ENCODE data around the gene MCM3.

MCM3 gene

DNA sequence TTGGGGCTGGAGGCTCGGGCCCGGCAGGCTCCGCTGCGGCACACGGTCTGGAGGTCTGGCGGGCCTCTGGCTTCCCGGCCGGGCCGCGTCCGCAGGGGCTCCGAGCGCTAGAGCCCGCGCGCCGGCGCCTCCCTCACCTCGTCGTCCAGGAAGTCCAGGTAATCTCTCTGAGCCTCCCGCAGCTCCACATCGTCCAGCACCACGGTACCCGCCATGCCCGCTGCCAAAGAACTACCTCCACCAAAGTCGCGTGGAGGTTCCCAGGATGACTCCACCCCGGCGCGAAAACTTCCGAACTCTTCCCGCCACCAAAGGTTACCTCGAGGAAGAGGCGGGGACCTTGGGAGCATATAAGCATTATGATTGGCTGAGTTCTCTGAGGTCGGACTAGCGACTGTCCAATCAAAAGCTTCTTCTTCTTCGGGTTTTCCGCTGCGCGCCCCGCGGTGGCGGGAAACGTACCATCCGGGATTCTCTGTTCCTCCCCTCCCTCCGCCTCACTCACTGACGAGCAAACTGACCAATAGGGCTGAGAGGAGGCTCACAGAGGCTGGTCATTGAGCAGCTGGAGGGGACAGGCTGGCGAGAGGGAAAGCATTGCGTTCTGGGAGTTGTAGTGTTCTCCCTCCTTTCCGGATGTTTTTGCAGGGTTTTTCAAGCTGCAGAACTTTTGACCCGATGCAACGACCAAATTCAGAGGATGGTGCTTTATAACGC is at the start of gene MCM3:
TSS of gene MCM3 (minus strand) at position 283 of the 717 bp plus-strand sequence. CDS start at position 215, 68 bp downstream.
- DNase-seq = peak; percentile 99 to 100

DNA sequence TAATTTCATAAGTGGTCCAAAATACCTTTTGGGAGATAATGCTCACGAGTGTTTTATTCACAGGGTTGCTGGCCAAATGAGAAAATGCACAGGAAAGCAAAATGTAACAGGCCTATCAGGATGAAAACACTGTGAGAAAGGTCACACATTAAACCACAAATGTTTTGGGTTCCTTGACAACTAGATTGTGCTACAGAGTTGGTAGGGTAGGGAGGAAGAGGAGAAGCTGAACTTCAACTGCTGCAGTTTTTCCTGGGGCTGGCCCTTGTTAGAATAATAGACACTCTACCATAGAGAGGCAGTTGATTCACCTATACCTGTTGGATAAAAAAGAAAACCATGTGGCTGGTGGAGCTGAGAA is 49.3 kb upstream of the MCM3 start:
- DNase-seq = no peak

GRCh38 chr6:52331793-52332457 is 47.4 kb upstream of the MCM3 start:
- DNase-seq = no peak

GRCh38 chr6:52330470-52330869 is 45.9 kb upstream of the MCM3 start:
- DNase-seq = peak; percentile 33 to 70

GRCh38 chr6:52328729-52329128 is 44.2 kb upstream of the MCM3 start:
- no peak for DNase-seq

DNA sequence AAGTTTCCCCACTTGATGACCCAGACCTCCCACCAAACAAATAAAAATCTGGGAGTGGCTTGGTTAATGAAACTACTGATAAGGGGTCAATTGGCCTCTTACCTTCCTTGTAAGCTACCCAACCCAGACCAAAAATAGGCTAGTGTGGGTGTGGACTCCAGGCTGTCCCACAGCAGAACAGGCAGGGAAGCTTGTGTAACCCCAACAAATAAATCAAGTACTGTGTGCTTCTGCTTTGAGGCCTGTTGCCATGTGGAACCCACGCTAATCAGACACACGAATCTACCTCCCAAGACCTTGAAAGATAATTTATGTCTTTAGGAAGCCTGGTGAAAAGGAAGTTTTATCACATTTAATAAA is 43.7 kb upstream of the MCM3 start:
- peak in 1 of 2 donors; percentile 54 for DNase-seq

GRCh38 chr6:52326540-52327364 is 42.2 kb upstream of the MCM3 start:
- no peak for DNase-seq

- DNase-seq = no peak
Observed at GRCh38 chr6:52325695-52326471, 41.3 kb upstream of the MCM3 start.

GRCh38 chr6:52324189-52324588 is 39.6 kb upstream of the MCM3 start:
- no peak for DNase-seq

DNA sequence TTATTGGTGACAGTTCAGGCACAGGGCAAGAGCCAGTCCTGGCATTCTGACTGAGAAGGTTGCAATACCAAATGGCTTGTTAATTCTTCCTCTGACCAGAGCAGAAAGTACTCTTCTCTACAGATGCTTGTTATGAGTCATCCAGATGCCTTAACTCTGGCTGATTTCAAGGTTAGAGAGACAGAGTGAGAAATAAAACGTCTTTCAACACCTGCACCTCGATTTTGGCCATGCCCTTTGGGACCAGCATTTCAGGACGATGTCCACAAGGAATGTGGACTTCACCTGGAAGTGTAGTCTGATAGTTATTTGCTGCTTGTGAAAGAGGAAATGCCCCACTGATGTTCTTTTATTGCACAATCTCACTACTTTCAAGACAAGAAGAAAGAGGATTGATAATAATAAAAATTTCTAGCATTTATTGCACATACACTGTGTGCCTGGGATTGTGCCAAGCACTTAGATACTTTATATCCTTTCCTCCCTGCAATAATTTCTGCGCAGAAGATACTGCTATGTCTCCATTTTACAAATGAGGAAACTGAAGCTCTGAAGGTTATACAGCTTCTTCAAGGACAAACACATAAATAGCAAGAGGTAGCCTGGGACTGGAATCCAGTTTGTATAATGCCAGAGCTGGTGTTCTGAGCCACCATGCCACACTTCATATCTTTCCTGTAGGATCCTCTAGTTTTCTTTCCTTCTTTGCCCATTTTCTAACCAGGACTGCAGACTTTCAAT is 33.5 kb upstream of the MCM3 start:
- DNase-seq = peak in 1 of 2 donors; percentile 52

GRCh38 chr6:52317211-52317610 is 32.7 kb upstream of the MCM3 start:
- DNase-seq = peak in 1 of 2 donors; percentile 70

DNA sequence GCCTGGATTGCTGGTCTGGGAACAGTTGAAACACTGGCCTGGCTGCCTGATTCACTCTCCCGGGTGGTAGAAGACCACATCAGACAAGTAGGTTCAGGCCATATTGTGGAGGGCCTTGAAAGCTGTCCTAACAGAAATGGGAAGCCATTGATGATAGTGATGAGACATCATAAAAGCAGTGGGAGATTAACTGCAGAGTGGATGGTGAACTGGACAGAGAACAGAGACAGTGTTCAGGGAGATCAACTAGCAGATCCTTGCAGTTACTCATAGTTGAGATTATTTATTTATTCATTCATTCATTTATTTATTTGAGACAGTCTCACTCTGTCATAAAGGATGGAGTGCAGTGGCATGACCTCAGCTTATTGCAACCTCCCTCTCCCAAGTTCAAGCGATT is 30.2 kb upstream of the MCM3 start:
- DNase-seq = no peak

GRCh38 chr6:52312461-52312860 is 27.9 kb upstream of the MCM3 start:
- no peak for DNase-seq

DNA sequence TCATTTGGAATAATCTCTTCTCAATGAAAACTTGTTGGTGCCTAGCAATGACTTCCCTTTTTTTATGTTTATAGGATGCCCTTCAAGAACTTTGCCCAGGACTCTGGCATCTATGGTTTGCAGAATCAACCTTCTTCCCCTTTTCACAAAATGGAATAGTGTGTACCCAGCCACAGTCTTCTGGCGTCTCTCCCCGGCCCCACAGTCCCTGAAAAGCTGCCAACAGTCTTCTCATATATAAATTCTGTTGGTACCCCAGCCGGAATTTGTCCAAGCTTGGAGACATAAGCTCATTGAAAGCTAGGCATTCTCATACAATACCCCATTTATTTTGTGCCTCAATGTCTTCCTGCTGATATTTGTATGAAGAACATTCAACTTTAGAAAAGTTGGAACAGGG is 26.4 kb upstream of the MCM3 start:
- DNase-seq = peak in 1 of 2 donors; percentile 50

DNA sequence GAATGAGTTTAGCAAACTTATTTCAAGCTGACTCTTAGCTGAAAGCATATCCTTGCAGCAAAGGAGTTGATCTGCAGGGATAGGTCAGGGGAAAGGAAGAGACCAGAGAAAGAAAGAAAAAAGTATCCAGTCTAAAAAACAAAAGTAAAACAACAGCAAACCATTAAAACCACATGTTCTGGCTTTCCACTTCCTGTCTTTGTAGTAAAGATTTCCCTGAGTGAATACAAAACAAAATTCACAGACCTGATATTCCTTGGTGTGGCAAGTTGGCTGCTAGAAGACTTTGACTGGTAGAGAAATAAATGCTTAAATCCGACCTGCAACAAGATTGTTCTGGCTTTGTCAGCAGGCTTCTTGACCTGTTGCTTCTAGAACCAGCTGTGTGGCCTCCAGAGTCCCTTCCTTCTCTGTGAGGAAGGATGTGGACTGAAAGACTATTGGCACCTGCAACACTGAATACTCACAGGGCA is 23.4 kb upstream of the MCM3 start:
- DNase-seq = peak in 1 of 2 donors; percentile 14

DNA sequence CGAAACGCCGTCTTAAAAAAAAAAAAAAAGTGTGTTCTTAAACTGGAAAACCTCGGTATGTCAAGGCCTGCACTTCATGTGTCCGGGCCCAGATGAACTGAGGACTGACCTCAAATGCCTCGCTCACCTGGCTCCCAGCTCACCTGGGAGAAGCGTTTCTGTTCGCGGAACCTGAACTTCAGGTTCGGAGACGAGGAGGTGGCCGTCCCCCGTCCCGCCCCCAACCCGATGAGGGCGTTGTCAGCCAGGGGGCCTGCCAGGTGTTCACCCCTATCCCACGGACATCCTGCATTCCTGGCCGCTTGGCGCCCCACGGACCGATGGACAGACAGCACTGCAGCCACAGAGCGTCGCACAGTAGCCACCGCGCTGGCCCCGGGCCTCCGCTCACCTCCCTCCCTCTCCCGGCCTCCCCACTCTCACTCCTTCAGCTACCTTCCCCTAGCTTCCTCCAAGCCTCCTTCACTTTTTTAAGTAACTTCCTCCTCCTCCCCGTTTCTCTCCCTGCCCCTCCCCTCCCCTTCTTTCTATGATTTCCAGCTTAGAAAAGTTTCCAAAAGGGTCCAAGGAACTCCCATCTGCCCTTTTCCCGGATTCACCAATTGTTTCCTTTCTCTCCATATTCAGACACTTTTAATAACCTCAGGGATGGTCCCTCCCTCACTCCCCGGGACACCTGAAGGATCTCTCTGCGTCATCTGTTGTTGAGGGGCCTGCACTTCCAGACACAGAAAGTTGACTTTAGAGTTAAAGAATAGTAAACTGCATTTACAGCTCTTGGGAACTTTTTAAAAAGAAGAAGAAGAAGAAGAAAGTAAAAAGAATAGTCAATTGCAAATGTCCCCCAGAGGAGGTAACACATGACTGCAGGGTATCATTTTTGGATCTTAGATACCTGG is 22.7 kb upstream of the MCM3 start:
- no peak for DNase-seq

GRCh38 chr6:52305948-52306767 is 21.6 kb upstream of the MCM3 start:
- DNase-seq = peak; percentile 88 to 94

DNA sequence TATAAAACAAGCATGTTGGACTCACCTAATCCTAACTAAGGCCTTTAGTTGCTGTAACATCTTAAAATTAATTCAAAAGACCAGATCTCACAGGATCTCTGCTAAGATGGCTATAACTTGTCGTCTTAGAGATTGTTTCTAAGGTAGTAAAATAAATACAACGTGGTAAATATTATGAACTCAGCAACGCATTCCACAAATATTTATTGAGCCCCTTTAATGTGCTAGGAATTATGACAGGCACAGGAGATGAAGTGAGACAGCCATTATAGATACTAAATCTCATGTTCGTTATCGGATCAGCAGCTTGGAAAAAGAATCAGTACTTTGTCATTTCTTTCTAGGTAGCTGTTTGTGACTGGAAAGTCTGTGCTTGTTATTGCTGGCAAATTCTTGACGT is 20.9 kb upstream of the MCM3 start:
- no peak for DNase-seq

DNA sequence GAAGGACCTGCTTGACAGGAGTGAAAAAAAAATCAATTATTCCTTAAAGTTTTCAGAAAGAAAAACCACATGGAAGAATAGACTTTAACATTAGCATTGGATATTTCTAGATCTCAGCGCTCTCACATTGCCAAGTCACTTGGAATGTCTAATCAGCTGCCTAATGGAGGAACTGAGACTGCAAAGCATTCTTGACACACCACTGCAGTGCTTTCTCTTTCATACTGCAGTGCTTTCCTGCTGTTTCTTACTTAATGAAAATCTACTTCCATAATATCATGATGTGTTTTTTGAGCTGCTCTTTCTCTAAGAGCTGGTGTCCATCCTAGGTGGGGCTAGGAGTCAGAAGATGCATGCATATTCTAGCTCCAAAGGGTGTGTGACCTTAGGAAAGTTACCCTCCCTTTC is 20.4 kb upstream of the MCM3 start:
- DNase-seq = peak; percentile 78 to 87

DNA sequence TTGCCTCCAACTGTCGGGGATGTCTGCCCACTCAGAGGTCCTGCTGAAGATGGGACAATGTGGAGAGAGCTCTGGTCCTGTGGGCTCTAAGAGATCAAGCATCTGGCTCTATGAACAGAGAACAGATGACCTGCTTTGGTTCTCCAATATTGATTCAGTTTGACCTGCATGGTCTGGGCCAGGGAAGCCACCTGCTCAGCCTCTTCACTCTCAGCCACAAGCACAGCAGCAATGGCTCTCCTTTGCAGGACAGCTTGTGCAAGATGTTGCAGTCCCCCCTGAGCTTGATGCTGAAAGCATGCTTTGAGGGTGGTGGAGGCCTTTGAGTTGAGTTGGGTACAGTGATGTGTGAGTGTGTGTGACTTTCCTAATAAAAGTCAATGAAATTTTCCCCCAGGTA is 18.6 kb upstream of the MCM3 start:
- DNase-seq = no peak

Measured in inflammatory macrophage treated with lipopolysaccharide for 1 hour (primary cell).